H1 (cell line): Measurements from ENCODE around the gene TEAD4. TPM values are rescaled to one million over a fixed set of nuclear protein-coding genes. Genes with fewer than 3 reads are reported as not detected.

Experiments
- E2F6 ChIP-seq: IDR thresholded peaks from 2 replicates; pipeline ENCODE4 v1.6.1; 2012; ENCODE audit warnings: inconsistent platforms
- HDAC2 ChIP-seq, 2 experiments: fragments of 300-600 bp in 1 of 2; sonication (generic) in 1 of 2; IDR thresholded peaks; 2 replicates each; pipeline ENCODE4 v1.6.1; 2011 to 2012; ENCODE audit warnings: low read depth in 2 of 2, low read length in 2 of 2, mild to moderate bottlenecking in 2 of 2, moderate library complexity in 2 of 2, borderline replicate concordance in 1 of 2, inconsistent platforms in 1 of 2
- RNF2 ChIP-seq: fragments of 200-900, 300-1000 bp; sonication (generic); IDR thresholded peaks from 2 replicates; pipeline ENCODE4 v1.7.1; 2016; ENCODE audit warnings: borderline replicate concordance, low read depth, mild to moderate bottlenecking, antibody characterized with exemption, low read length; ENCODE audit not compliant: poor library complexity, severe bottlenecking; ENCODE audit errors: missing control alignments
- SP1 ChIP-seq: IDR thresholded peaks from 2 replicates; pipeline ENCODE4 v1.6.1; 2011; ENCODE audit warnings: low read depth, low read length
- polyA plus RNA-seq, 7 experiments: library from polyadenylated mRNA; depleted of rRNA in 3 of 7; stranded (reverse) in 5 of 7; unstranded in 2 of 7; fragments of >200 nt in 5 of 7; fragments of 200-250 nt in 2 of 7; gene quantifications; 1 replicate in 5 of 7; 2 replicates in 1 of 7; 4 replicates in 1 of 7; pipeline versions ENCODE4 v1.2.1 to v1.2.3, GENCODE V29; 2011 to 2013; ENCODE audit warnings: missing spikeins in 2 of 7, mixed read lengths in 2 of 7
- total RNA-seq: library from RNA; stranded (reverse); fragmentation: NEBNext Ultra II Directional; extraction: Animal tissue kit (Norgen Biotek cat#: 25700); gene quantifications from 2 replicates; pipeline ENCODE4 v1.2.1, GENCODE V29; 2021

Gene TEAD4
- total and polyA plus RNA-seq, 2 of the 8 experiments (the other 6 are each of a cell fraction or from before 2014, with no cell fraction given): 56.7 to 116 TPM

GRCh38 chr12:3075315-3075714, 116.1 kb downstream of the TEAD4 start (continued):
- no peak for TF ChIP-seq E2F6
- no peak for TF ChIP-seq SP1
- no peak for TF ChIP-seq HDAC2 (IDR thresholded peaks at IDR 0.05; ENCODE audit: borderline replicate concordance in 1 of 2, low read depth in 2 of 2, low read length in 2 of 2)
- TF ChIP-seq RNF2: no peak
